ENCODE measurements around the gene YARS1. TPM values are rescaled to one million over a fixed set of nuclear protein-coding genes. Genes with fewer than 3 reads are reported as not detected.
A peak's percentile ranks its signal among the peaks of the same experiment; 100 is the strongest.

The YARS1 gene
- total and polyA plus RNA-seq, 2 of the 13 experiments (the other 11 are each of a cell fraction or from before 2014, with no cell fraction given): 50.1 to 113 TPM

GRCh38 chr1:32742199-32742947, 74.8 kb downstream of the YARS1 start (continued):
- 0 out of 2 replicates have a peak, but pooled peaks have one; percentile 43 for TF ChIP-seq TIGD3 (CRISPR knock-in tag; IDR thresholded peaks at IDR 0.05; ENCODE audit: borderline replicate concordance)
- TF ChIP-seq JUNB (CRISPR knock-in tag; IDR thresholded peaks at IDR 0.05; ENCODE audit: borderline replicate concordance): no peak
- no peak for TF ChIP-seq ZNF839 (CRISPR knock-in tag; IDR thresholded peaks at IDR 0.05; ENCODE audit: borderline replicate concordance)
- no peak for TF ChIP-seq MBD4 (IDR thresholded peaks at IDR 0.05; ENCODE audit: borderline replicate concordance, low read length)
- peak; percentile 13 to 33; a peak in 1 of 4 replicates for TF ChIP-seq MAFK (conservative IDR thresholded peaks at IDR 0.05 in 1 of 2, IDR thresholded peaks at IDR 0.05 in 1 of 2; ENCODE audit: low read length in 2 of 2)
- TF ChIP-seq HNRNPL (IDR thresholded peaks at IDR 0.05; ENCODE audit: low read depth, low read length): peak; percentile 44; the same call in 1 of the 2 replicates
- TF ChIP-seq HNF4G (IDR thresholded peaks at IDR 0.05; ENCODE audit: borderline replicate concordance, low read depth, low read length): no peak
- no peak for TF ChIP-seq HNF4G (CRISPR knock-in tag; IDR thresholded peaks at IDR 0.05; ENCODE audit: borderline replicate concordance, low read depth)
- no peak for TF ChIP-seq ZNF562 (CRISPR knock-in tag; IDR thresholded peaks at IDR 0.05; ENCODE audit: borderline replicate concordance)
- peak; percentile 78; the same call in 1 of the 2 replicates for TF ChIP-seq ZNF605 (CRISPR knock-in tag; IDR thresholded peaks at IDR 0.05)
- TF ChIP-seq GLI4 (CRISPR knock-in tag; IDR thresholded peaks at IDR 0.05; ENCODE audit: borderline replicate concordance): no peak; the same call in 1 of the 2 replicates
- TF ChIP-seq CSRNP2 (CRISPR knock-in tag; conservative IDR thresholded peaks at IDR 0.05; ENCODE audit: low read depth): no peak
- TF ChIP-seq ZNF235 (CRISPR knock-in tag; IDR thresholded peaks at IDR 0.05; ENCODE audit: borderline replicate concordance): no peak
- TF ChIP-seq IRF9 (CRISPR knock-in tag; IDR thresholded peaks at IDR 0.05; ENCODE audit: borderline replicate concordance): peak; percentile 28; the same call in 1 of the 2 replicates
- no peak for TF ChIP-seq HCFC1 (IDR thresholded peaks at IDR 0.05; ENCODE audit: low read depth, low read length)
- no peak for TF ChIP-seq GMEB2 (CRISPR knock-in tag; IDR thresholded peaks at IDR 0.05; ENCODE audit: low read depth)
- peak; percentile 55 for TF ChIP-seq ZBTB7A (CRISPR knock-in tag; IDR thresholded peaks at IDR 0.05)
- TF ChIP-seq ZNF672 (CRISPR knock-in tag; IDR thresholded peaks at IDR 0.05): no peak
- 0 out of 2 replicates have a peak, but pooled peaks have one; percentile 63 for TF ChIP-seq ZNF138 (CRISPR knock-in tag; IDR thresholded peaks at IDR 0.05; ENCODE audit: low read depth)
- TF ChIP-seq ZNF414 (CRISPR knock-in tag; IDR thresholded peaks at IDR 0.05): no peak
- peak; percentile 62; the same call in 1 of the 2 replicates for TF ChIP-seq ZNF724P (CRISPR knock-in tag; IDR thresholded peaks at IDR 0.05; ENCODE audit: borderline replicate concordance)
- no peak for TF ChIP-seq ESRRA (CRISPR knock-in tag; IDR thresholded peaks at IDR 0.05; ENCODE audit: low read depth)
- peak; percentile 50; the same call in 1 of the 2 replicates for TF ChIP-seq ZNF768 (CRISPR knock-in tag; IDR thresholded peaks at IDR 0.05)

Data from HepG2 (cell line).